ENCODE measurements around the gene TPT1.

- TF ChIP-seq CTCF (IDR thresholded peaks at IDR 0.05) = no peak
- no peak for TF ChIP-seq POLR2A (IDR thresholded peaks at IDR 0.05)
These were observed 9.2 kb upstream of the TPT1 start for GRCh38 chr13:45350152-45350551.
